Measurements from ENCODE around the gene NBPF3. TPM values are rescaled to one million over a fixed set of nuclear protein-coding genes. Genes with fewer than 3 reads are reported as not detected.

NBPF3 gene
- total RNA-seq, 2 donors from 2014 or later: 15.5 to 22.1 TPM

- 83 to 96% methylated on average over 1 of the region's 1 CpG for WGBS, 2 experiments (ENCODE audit: insufficient coverage in 1 of 2, insufficient read length in 1 of 2)
- TF ChIP-seq, protein P1, sequence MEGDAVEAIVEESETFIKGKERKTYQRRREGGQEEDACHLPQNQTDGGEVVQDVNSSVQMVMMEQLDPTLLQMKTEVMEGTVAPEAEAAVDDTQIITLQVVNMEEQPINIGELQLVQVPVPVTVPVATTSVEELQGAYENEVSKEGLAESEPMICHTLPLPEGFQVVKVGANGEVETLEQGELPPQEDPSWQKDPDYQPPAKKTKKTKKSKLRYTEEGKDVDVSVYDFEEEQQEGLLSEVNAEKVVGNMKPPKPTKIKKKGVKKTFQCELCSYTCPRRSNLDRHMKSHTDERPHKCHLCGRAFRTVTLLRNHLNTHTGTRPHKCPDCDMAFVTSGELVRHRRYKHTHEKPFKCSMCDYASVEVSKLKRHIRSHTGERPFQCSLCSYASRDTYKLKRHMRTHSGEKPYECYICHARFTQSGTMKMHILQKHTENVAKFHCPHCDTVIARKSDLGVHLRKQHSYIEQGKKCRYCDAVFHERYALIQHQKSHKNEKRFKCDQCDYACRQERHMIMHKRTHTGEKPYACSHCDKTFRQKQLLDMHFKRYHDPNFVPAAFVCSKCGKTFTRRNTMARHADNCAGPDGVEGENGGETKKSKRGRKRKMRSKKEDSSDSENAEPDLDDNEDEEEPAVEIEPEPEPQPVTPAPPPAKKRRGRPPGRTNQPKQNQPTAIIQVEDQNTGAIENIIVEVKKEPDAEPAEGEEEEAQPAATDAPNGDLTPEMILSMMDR (conservative IDR thresholded peaks at IDR 0.05): no peak
- peaks cover 2% of the 10 kb centered on the region for H3K36me3 Mint-ChIP-seq (ENCODE audit: low read depth)
- H3K4me1 Mint-ChIP-seq: peaks cover 15% of the 10 kb centered on the region
- H3K4me1 ChIP-seq (ENCODE audit: control insufficient read depth, insufficient read depth, low read length): no peaks in the 10 kb centered on the region
- no peaks in the 10 kb centered on the region for H3K36me3 ChIP-seq (ENCODE audit: control insufficient read depth, insufficient read depth, low read length)
- no peak for DNase-seq
- peaks cover 12% of the 10 kb centered on the region for H3K9me3 Mint-ChIP-seq
- no peak overlapping the region for H3K27ac ChIP-seq (ENCODE audit: low read depth, low read length)
- H3K27me3 Mint-ChIP-seq (ENCODE audit: insufficient read depth): peaks cover 2% of the 10 kb centered on the region
- H3K27ac Mint-ChIP-seq: no peak overlapping the region
- peaks cover 5% of the 10 kb centered on the region for H3K9me3 ChIP-seq (ENCODE audit: control insufficient read depth, low read length)
- H3K4me3 ChIP-seq (ENCODE audit: low read length): peak overlapping the region; percentile 7
- no peak overlapping the region for H3K9ac ChIP-seq (ENCODE audit: extremely low read depth, low read length, poor library complexity, severe bottlenecking)
- H3K27me3 ChIP-seq (ENCODE audit: control insufficient read depth, insufficient read depth, low read length, poor library complexity, severe bottlenecking): no peaks in the 10 kb centered on the region
- no peak overlapping the region for H3K4me3 Mint-ChIP-seq
Measured at GRCh38 chr1:21499283-21499950, 59.5 kb downstream of the NBPF3 start.

- DNase-seq: peak; percentile 52
- 76 to 87% methylated on average over 6 to 7 of the region's 7 CpGs for WGBS, 2 experiments (ENCODE audit: insufficient coverage in 1 of 2, insufficient read length in 1 of 2)
- no peaks in the 10 kb centered on the region for H3K4me1 ChIP-seq (ENCODE audit: control insufficient read depth, insufficient read depth, low read length)
- peaks cover 10% of the 10 kb centered on the region for H3K27me3 ChIP-seq (ENCODE audit: control insufficient read depth, insufficient read depth, low read length, poor library complexity, severe bottlenecking)
- TF ChIP-seq, protein P1 (conservative IDR thresholded peaks at IDR 0.05): no peak
- peaks cover 19% of the 10 kb centered on the region for H3K27me3 Mint-ChIP-seq (ENCODE audit: insufficient read depth)
- H3K36me3 Mint-ChIP-seq (ENCODE audit: low read depth): peaks cover 2% of the 10 kb centered on the region
- H3K27ac ChIP-seq (ENCODE audit: low read depth, low read length): no peak overlapping the region
- H3K4me3 ChIP-seq (ENCODE audit: low read length): no peak overlapping the region
- H3K36me3 ChIP-seq (ENCODE audit: control insufficient read depth, insufficient read depth, low read length): no peaks in the 10 kb centered on the region
- H3K27ac Mint-ChIP-seq: no peak overlapping the region
- no peak overlapping the region for H3K9ac ChIP-seq (ENCODE audit: extremely low read depth, low read length, poor library complexity, severe bottlenecking)
- peaks cover 5% of the 10 kb centered on the region for H3K9me3 ChIP-seq (ENCODE audit: control insufficient read depth, low read length)
- no peak overlapping the region for H3K4me3 Mint-ChIP-seq
- peaks cover 11% of the 10 kb centered on the region for H3K9me3 Mint-ChIP-seq
- H3K4me1 Mint-ChIP-seq: peaks cover 5% of the 10 kb centered on the region
Measured at GRCh38 chr1:21503706-21504377, 63.9 kb downstream of the NBPF3 start.

DNA sequence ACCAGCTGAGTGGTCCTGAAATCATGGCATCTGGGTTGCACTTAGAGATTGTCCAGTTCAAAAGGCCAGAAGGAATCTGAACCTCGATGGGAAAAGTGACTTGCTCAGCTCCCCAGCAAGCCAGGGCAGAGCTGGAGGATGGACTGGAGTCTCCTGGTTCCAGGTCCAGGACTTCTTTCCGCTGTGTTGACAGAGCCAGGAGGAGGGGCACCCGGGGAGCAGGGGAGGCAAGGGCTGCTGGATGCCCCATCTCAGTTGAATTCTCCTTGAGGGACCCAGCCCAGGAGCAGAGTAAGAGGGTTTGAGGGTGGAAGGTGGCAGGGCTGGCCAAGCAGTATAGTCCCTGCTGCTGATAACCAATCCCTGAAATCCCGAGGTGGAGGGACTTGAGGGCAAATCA, 66.9 kb downstream of the NBPF3 start:
- Mint-ChIP-seq H3K4me3 (no peak overlapping the region), H3K36me3 (ENCODE audit: low read depth) (peaks cover 3% of the 10 kb centered on the region), H3K4me1 (peaks cover 13% of the 10 kb centered on the region), H3K27ac (no peak overlapping the region), H3K9me3 (peaks cover 3% of the 10 kb centered on the region), H3K27me3 (ENCODE audit: insufficient read depth) (peaks cover 19% of the 10 kb centered on the region)
- Histone ChIP-seq H3K36me3 (ENCODE audit: control insufficient read depth, insufficient read depth, low read length) (no peaks in the 10 kb centered on the region), H3K9me3 (ENCODE audit: control insufficient read depth, low read length) (no peaks in the 10 kb centered on the region), H3K4me3 (ENCODE audit: low read length) (no peak overlapping the region), H3K4me1 (ENCODE audit: control insufficient read depth, insufficient read depth, low read length) (peaks cover 7% of the 10 kb centered on the region), H3K27me3 (ENCODE audit: control insufficient read depth, insufficient read depth, low read length, poor library complexity, severe bottlenecking) (peaks cover 10% of the 10 kb centered on the region), H3K9ac (ENCODE audit: extremely low read depth, low read length, poor library complexity, severe bottlenecking) (no peak overlapping the region), H3K27ac (ENCODE audit: low read depth, low read length) (no peak overlapping the region)
- 86 to 89% methylated on average over 4 of the region's 4 CpGs for WGBS, 2 experiments (ENCODE audit: insufficient coverage in 1 of 2, insufficient read length in 1 of 2)
- DNase-seq: no peak
- TF ChIP-seq, protein P1 (conservative IDR thresholded peaks at IDR 0.05): no peak
